ENCODE measurements around the gene GAL3ST2. TPM values are rescaled to one million over a fixed set of nuclear protein-coding genes. Genes with fewer than 3 reads are reported as not detected.

The GAL3ST2 gene
- polyA plus RNA-seq, 1 experiment = not detected

- TF ChIP-seq CTCF (IDR thresholded peaks at IDR 0.05; ENCODE audit: low read depth, low read length) = no peak
- CTCF ChIA-PET = no interaction called here
- POLR2A ChIA-PET = no interaction called here
These were observed 6.8 kb upstream of the GAL3ST2 start for GRCh38 chr2:241769819-241770184.

GRCh38 chr2:241770185-241770935 is 6.3 kb upstream of the GAL3ST2 start:
- Histone ChIP-seq H3K27me3 (ENCODE audit: control insufficient read depth, insufficient read depth, low read length) (no peaks in the 10 kb centered on the region), H3K4me3 (ENCODE audit: low read depth, low read length) (no peak overlapping the region), H3K27ac (ENCODE audit: low read depth, low read length) (no peak overlapping the region), H3K9me3 (ENCODE audit: control insufficient read depth, insufficient read depth, low read length) (peaks cover 3% of the 10 kb centered on the region; the same call in 1 of the 2 replicates)
- DNase-seq (ENCODE audit: low read depth, low spot score) = no peak
- POLR2A ChIA-PET = no interaction called here
- CTCF ChIA-PET = interaction anchor here (0.6 to 1.0 kb wide), 2 partner anchors 38 to 108 kb away, joined by 3 read pairs; no protein-coding TSS in a partner anchor
- TF ChIP-seq CTCF (IDR thresholded peaks at IDR 0.05; ENCODE audit: low read depth, low read length) = no peak

More at GRCh38 chr2:241769819-241770184, 6.8 kb upstream of the GAL3ST2 start:
- no peak overlapping the region for H3K27ac ChIP-seq (ENCODE audit: low read depth, low read length)
- H3K27me3 ChIP-seq (ENCODE audit: control insufficient read depth, insufficient read depth, low read length) = no peaks in the 10 kb centered on the region
- H3K4me3 ChIP-seq (ENCODE audit: low read depth, low read length) = no peak overlapping the region
- DNase-seq (ENCODE audit: low read depth, low spot score) = no peak
- H3K9me3 ChIP-seq (ENCODE audit: control insufficient read depth, insufficient read depth, low read length) = peaks cover 3% of the 10 kb centered on the region; the same call in 1 of the 2 replicates

- POLR2A ChIA-PET = no interaction called here
- no peak overlapping the region for H3K27ac ChIP-seq (ENCODE audit: low read depth, low read length)
- no peak for DNase-seq (ENCODE audit: low read depth, low spot score)
- no peak for TF ChIP-seq CTCF (IDR thresholded peaks at IDR 0.05; ENCODE audit: low read depth, low read length)
- CTCF ChIA-PET = interaction anchor here (0.6 to 1.0 kb wide), 3 partner anchors 39 to 108 kb away, joined by 3 to 5 read pairs (median 3); no protein-coding TSS in a partner anchor
- H3K27me3 ChIP-seq (ENCODE audit: control insufficient read depth, insufficient read depth, low read length) = no peaks in the 10 kb centered on the region
- peaks cover 3% of the 10 kb centered on the region; the same call in 1 of the 2 replicates for H3K9me3 ChIP-seq (ENCODE audit: control insufficient read depth, insufficient read depth, low read length)
- H3K4me3 ChIP-seq (ENCODE audit: low read depth, low read length) = no peak overlapping the region
These were observed 5.7 kb upstream of the GAL3ST2 start for GRCh38 chr2:241770936-241771285.

GRCh38 chr2:241771286-241772062 is 5.1 kb upstream of the GAL3ST2 start:
- Histone ChIP-seq H3K9me3 (ENCODE audit: control insufficient read depth, insufficient read depth, low read length) (peaks cover 3% of the 10 kb centered on the region; the same call in 1 of the 2 replicates), H3K27me3 (ENCODE audit: control insufficient read depth, insufficient read depth, low read length) (no peaks in the 10 kb centered on the region), H3K4me3 (ENCODE audit: low read depth, low read length) (no peak overlapping the region), H3K27ac (ENCODE audit: low read depth, low read length) (no peak overlapping the region)
- ChIA-PET POLR2A (no interaction called here), CTCF (interaction anchor here (0.8 to 1.0 kb wide), 2 partner anchors 97 to 107 kb away, joined by 3 to 5 read pairs; no protein-coding TSS in a partner anchor)
- DNase-seq (ENCODE audit: low read depth, low spot score) = no peak
- no peak for TF ChIP-seq CTCF (IDR thresholded peaks at IDR 0.05; ENCODE audit: low read depth, low read length)

GRCh38 chr2:241772063-241772499 is 4.5 kb upstream of the GAL3ST2 start:
- TF ChIP-seq CTCF (IDR thresholded peaks at IDR 0.05; ENCODE audit: low read depth, low read length) = no peak
- no peak overlapping the region for H3K4me3 ChIP-seq (ENCODE audit: low read depth, low read length)
- CTCF ChIA-PET = no interaction called here

More at GRCh38 chr2:241772063-241772499, 4.5 kb upstream of the GAL3ST2 start:
- Histone ChIP-seq H3K27me3 (ENCODE audit: control insufficient read depth, insufficient read depth, low read length) (no peaks in the 10 kb centered on the region), H3K9me3 (ENCODE audit: control insufficient read depth, insufficient read depth, low read length) (peaks cover 3% of the 10 kb centered on the region; the same call in 1 of the 2 replicates), H3K27ac (ENCODE audit: low read depth, low read length) (no peak overlapping the region)
- POLR2A ChIA-PET = no interaction called here
- DNase-seq (ENCODE audit: low read depth, low spot score) = no peak

All from AG04450 (cell line).